Upper lobe of left lung (tissue), 6 donors: ENCODE measurements around the gene PRXL2B. TPM values are rescaled to one million over a fixed set of nuclear protein-coding genes. Genes with fewer than 3 reads are reported as not detected.
"Not testable (repeated sequence)": the region's sequence is repeated elsewhere in the genome, so short reads cannot be mapped to it uniquely, and the experiment has no call there.

ENCODE experiments used
- ATAC-seq, 2 donors: fragments of 200-7000 bp; cut with Tn5 transposase; one replicate each; pipeline ENCODE4 v1.9.1; 2022; ENCODE audit warnings: mild to moderate bottlenecking in 2 of 2, moderate library complexity in 2 of 2; ENCODE audit not compliant: low FRiP score in 2 of 2
- DNase-seq, 2 donors: peaks; one replicate each; pipeline ENCODE4 v3.0.0-alpha.2; 2019 to 2020
- H3K27ac ChIP-seq, 4 donors: fragments of 200-600 bp; sonication (generic); one replicate each; pipeline ENCODE4 v1.5.1; 2016 to 2019
- H3K27me3 ChIP-seq, 4 donors: fragments of 200-600 bp; sonication (generic); one replicate each; pipeline ENCODE4 v1.5.1; 2017 to 2019
- H3K36me3 ChIP-seq, 4 donors: fragments of 200-600 bp; sonication (generic); one replicate each; pipeline ENCODE4 v1.5.1; 2016 to 2019
- H3K4me1 ChIP-seq, 4 donors: fragments of 200-600 bp; sonication (generic); one replicate each; pipeline ENCODE4 v1.5.1; 2018 to 2019
- H3K4me3 ChIP-seq, 4 donors: fragments of 200-600 bp; sonication (generic); one replicate each; pipeline ENCODE4 v1.5.1; 2017 to 2019; ENCODE audit warnings: mild to moderate bottlenecking in 2 of 4, moderate library complexity in 1 of 4
- H3K9me3 ChIP-seq, 4 donors: fragments of 200-600 bp; sonication (generic); one replicate each; pipeline ENCODE4 v1.5.1; 2018 to 2019
- CTCF ChIP-seq, 6 experiments: fragments of 450-650 bp in 4 of 6; fragments of 200-600 bp in 2 of 6; sonication (generic) in 2 of 6; IDR thresholded peaks; one replicate each; pipeline ENCODE4 v1.5.1; 2016 to 2019; ENCODE audit warnings: antibody characterized with exemption in 6 of 6
- EP300 ChIP-seq, 4 donors: sonication (generic); formaldehyde crosslinking; IDR thresholded peaks; one replicate each; pipeline ENCODE4 v1.5.1; 2017; ENCODE audit warnings: antibody characterized with exemption in 4 of 4, control low read depth in 2 of 4
- POLR2A ChIP-seq, 4 donors: fragments of 450-650 bp; IDR thresholded peaks; one replicate each; pipeline ENCODE4 v1.5.1; 2016 to 2017; ENCODE audit warnings: antibody characterized with exemption in 4 of 4, mild to moderate bottlenecking in 2 of 4
- POLR2AphosphoS5 ChIP-seq, 2 donors: sonication (generic); formaldehyde crosslinking; IDR thresholded peaks; one replicate each; pipeline ENCODE4 v1.5.1; 2017; ENCODE audit warnings: antibody characterized with exemption in 2 of 2
- WGBS, 2 donors: methylation state at CpG; one replicate each; pipeline ENCODE4 v1.1.5; 2017 to 2018; 5-methylcytosine and 5-hydroxymethylcytosine counted together
- total RNA-seq, 6 donors: library from RNA; depleted of rRNA in 4 of 6; stranded (reverse); fragments of >200 nt in 4 of 6; gene quantifications; one replicate each; pipeline versions ENCODE4 v1.1.0 to v1.2.1, GENCODE V29; 2016 to 2021
- donor health status: DM: no; HTN: no; CAD: no; lungs with moderate emphysema.
- donor health status: DM: no; HTN: yes; CAD: no; lungs with severe emphysema.

PRXL2B gene
- total RNA-seq, 6 donors from 2014 or later, result 10.5 to 34.2 (median 22.0) TPM

- ATAC-seq (no peak), DNase-seq (peak in 1 of 2 donors; percentile 66)
- TF ChIP-seq EP300 (IDR thresholded peaks at IDR 0.05), result no peak
- TF ChIP-seq CTCF (IDR thresholded peaks at IDR 0.05), result no peak
- no peak for TF ChIP-seq POLR2AphosphoS5 (IDR thresholded peaks at IDR 0.05)
- no peak for TF ChIP-seq POLR2A (IDR thresholded peaks at IDR 0.05)
- no peaks in the 10 kb centered on the region for H3K9me3 ChIP-seq
- H3K36me3 ChIP-seq, result no peaks in the 10 kb centered on the region
- no peaks in the 10 kb centered on the region for H3K27me3 ChIP-seq
- no peak overlapping the region for H3K4me3 ChIP-seq
- WGBS, 2 donors, result 91 to 93% methylated on average over 24 to 26 of the region's 26 CpGs
- H3K4me1 ChIP-seq, result peaks cover 40 to 56% (median 47%) of the 10 kb centered on the region in 4 donors
- H3K27ac ChIP-seq, result peak overlapping the region in 3 of 4 donors; percentile 26 to 79 (median 59)
Measured at GRCh38 chr1:2552189-2552588, 34.4 kb upstream of the PRXL2B start.

GRCh38 chr1:2553076-2553475 is 33.5 kb upstream of the PRXL2B start:
- not testable (repeated sequence) for H3K9me3 ChIP-seq, H3K27ac ChIP-seq, ATAC-seq, H3K36me3 ChIP-seq, H3K4me3 ChIP-seq, H3K27me3 ChIP-seq
- WGBS, 2 donors, result 53 to 71% methylated on average over 4 to 5 of the region's 9 CpGs
- peak in 1 of 2 donors; percentile 56 for DNase-seq
- peaks cover 40 to 56% (median 47%) of the 10 kb centered on the region in 4 donors for H3K4me1 ChIP-seq

GRCh38 chr1:2553871-2554620 is 32.5 kb upstream of the PRXL2B start:
- Histone ChIP-seq H3K9me3 (no peaks in the 10 kb centered on the region), H3K27ac (peak overlapping the region in 2 of 4 donors; percentile 95 to 99), H3K27me3 (no peaks in the 10 kb centered on the region), H3K4me1 (peaks cover 33 to 56% (median 49%) of the 10 kb centered on the region in 4 donors), H3K4me3 (no peak overlapping the region), H3K36me3 (peaks cover 0 to 12% (median 8%) of the 10 kb centered on the region in 4 donors)
- TF ChIP-seq EP300 (IDR thresholded peaks at IDR 0.05) (no peak), POLR2A (IDR thresholded peaks at IDR 0.05) (no peak), POLR2AphosphoS5 (IDR thresholded peaks at IDR 0.05) (no peak), CTCF (IDR thresholded peaks at IDR 0.05) (no peak)
- DNase-seq, result peak in 1 of 2 donors; percentile 70
- ATAC-seq, result no peak
- 84 to 85% methylated on average over 23 to 28 of the region's 30 CpGs for WGBS, 2 donors

- H3K4me3 ChIP-seq, result peak overlapping the region in 3 of 4 donors; percentile 63 to 76 (median 70)
- TF ChIP-seq POLR2AphosphoS5 (IDR thresholded peaks at IDR 0.05), result no peak
- TF ChIP-seq CTCF (IDR thresholded peaks at IDR 0.05), result peak; percentile 42 to 76 (median 51)
- H3K9me3 ChIP-seq, result no peaks in the 10 kb centered on the region
- peaks cover 31 to 56% (median 43%) of the 10 kb centered on the region in 4 donors for H3K4me1 ChIP-seq
- ATAC-seq (no peak), DNase-seq (peak in 1 of 2 donors; percentile 59)
- WGBS, 2 donors, result 63 to 65% methylated on average over 8 to 17 of the region's 19 CpGs
- H3K36me3 ChIP-seq, result peaks cover 0 to 20% (median 14%) of the 10 kb centered on the region in 4 donors
- H3K27me3 ChIP-seq, result no peaks in the 10 kb centered on the region
- peak overlapping the region; percentile 90 to 99 (median 96) for H3K27ac ChIP-seq
Measured at GRCh38 chr1:2554621-2555387, 31.8 kb upstream of the PRXL2B start.

GRCh38 chr1:2555634-2556276 is 30.8 kb upstream of the PRXL2B start:
- Histone ChIP-seq H3K4me1 (peaks cover 35 to 59% (median 40%) of the 10 kb centered on the region in 4 donors), H3K27ac (peak overlapping the region; percentile 90 to 99 (median 96))
- 7 to 8% methylated on average over 11 to 18 of the region's 26 CpGs for WGBS, 2 donors

More at GRCh38 chr1:2555634-2556276, 30.8 kb upstream of the PRXL2B start:
- peak; percentile 91 to 92 for DNase-seq
- Histone ChIP-seq H3K9me3 (no peaks in the 10 kb centered on the region), H3K36me3 (peaks cover 6 to 29% (median 22%) of the 10 kb centered on the region in 4 donors), H3K4me3 (peak overlapping the region; percentile 16 to 76 (median 66)), H3K27me3 (no peaks in the 10 kb centered on the region)
- peak; percentile 60 to 76 for ATAC-seq
- TF ChIP-seq POLR2AphosphoS5 (IDR thresholded peaks at IDR 0.05) (peak; percentile 90 to 97), CTCF (IDR thresholded peaks at IDR 0.05) (peak in 1 of 6 experiments; percentile 9), POLR2A (IDR thresholded peaks at IDR 0.05) (peak in 3 of 4 donors; percentile 61 to 91 (median 74)), EP300 (IDR thresholded peaks at IDR 0.05) (peak in 2 of 4 donors; percentile 50 to 90)
